Measurements from ENCODE around the gene PRKCH.
"Not testable (repeated sequence)": the region's sequence is repeated elsewhere in the genome, so short reads cannot be mapped to it uniquely, and the experiment has no call there.

PRKCH gene

DNA sequence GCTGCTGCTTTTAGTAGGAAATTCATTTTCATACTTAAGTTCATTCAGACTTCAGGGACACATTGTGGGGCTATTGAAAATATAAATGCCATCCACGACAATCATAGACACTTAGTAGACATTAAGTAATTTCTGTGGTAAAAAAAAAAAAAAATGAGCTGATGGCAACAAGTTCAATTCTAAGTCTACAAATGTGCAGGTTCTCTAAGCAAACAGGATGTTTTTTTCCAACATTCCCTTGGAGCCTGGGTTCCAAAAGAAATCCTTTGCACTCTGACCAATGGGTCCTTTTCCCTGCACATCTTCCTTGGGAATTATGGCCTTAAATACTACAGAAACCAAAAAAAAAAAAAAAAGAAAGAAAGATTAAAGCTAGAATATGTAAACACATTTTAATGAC is 198.4 kb downstream of the PRKCH start:
- no peak for DNase-seq

DNA sequence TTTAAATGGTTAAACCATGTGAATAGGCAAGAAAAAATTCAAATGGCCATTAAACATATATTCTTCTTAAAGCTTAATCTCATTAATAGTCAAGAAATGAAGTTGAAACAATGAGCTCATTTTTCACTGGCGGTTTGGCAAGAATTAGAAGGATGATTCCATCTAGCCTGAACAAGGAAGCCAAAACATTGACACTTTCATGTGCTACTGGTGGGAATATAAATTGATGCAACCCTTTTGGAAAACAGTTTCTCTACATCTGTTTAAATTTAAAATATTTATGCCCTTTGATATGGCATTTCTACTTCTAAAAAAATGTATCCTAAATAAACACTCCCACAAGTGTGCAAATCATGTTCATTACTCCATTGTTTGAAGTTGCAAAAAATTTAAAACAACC is 199.2 kb downstream of the PRKCH start:
- no peak for DNase-seq

DNA sequence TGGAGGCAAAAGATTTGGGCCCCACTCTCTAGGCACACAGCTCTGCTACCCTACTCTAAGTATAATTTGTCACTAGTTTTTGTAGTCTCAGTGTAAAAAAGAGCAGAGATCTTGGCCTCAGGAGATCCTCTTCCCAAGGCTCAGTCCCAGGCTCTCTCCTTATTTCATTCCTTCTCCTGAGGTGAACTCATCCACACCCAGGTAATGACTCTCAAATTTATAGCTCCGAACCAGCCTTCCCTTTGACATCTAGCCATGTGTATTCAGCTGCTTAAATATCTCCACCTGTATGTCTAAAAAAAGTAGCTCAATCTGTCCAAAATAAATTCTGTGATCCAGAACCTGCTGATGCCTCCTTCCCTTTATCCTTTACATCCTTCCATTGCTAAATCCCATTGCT is 200.4 kb downstream of the PRKCH start:
- DNase-seq = no peak

DNA sequence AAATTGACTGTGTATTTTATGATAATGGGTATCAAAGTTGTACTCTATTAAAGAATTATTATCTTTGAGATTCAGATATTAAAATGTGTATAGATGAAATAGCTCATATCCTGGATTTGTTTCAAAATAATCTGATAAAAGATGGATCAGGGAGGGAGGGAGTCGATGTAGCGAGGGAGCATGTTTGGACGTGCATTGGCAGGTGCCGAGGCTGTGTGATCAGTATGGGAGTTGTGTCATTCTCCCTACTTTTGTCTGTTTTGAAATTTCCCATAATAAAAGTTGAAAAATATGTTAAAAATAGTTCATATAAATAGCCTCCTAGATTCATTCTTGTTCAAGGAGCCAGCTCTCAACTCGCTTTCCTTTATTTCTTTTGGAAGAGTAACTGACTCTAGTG is 202.4 kb downstream of the PRKCH start:
- no peak for DNase-seq

DNA sequence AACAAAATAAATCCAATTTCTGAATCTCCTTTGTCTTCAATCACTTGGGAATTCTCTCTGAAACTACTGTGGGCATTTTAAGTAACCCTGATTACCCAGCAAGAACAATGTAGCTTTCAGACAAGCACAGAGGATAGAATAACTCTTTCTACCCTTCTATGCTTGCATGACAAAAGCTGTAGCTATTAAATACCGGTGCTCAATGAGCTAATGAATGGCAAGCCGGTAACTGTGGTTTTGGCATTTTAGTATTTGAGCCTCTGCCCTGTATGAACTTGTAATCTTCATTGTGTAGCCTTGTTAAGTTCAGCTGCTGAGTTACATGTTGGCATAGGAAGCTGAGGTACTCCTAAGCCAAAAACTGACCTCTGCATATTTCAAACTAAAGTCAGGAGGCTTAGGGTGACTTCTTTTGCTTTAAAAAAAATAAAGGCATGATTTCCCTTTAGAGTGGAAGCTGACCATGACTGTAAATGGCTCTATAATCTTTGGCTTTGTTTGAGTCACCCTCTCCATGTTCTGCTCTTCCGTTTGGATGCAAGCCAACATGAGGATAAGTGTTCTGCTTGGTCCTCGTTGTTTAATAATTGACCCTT is 202.9 kb downstream of the PRKCH start:
- DNase-seq = no peak

DNA sequence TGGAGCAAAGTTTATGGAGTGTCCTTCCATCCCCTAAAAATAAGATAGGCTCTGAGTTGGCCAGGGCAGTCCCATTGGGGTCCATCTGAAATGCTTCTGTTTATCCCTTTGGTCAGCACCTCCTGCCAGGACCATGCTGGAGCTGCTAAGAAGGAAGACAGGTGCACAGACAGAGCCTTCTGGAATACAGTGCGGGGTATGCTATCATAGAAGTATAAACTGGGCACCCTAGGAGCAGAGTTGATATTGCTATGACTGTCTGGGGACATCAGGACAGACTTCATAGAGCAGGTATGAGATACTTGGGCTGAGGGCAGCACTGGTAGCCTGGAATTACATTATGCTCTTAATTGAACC is 203.5 kb downstream of the PRKCH start:
- no peak for DNase-seq

DNA sequence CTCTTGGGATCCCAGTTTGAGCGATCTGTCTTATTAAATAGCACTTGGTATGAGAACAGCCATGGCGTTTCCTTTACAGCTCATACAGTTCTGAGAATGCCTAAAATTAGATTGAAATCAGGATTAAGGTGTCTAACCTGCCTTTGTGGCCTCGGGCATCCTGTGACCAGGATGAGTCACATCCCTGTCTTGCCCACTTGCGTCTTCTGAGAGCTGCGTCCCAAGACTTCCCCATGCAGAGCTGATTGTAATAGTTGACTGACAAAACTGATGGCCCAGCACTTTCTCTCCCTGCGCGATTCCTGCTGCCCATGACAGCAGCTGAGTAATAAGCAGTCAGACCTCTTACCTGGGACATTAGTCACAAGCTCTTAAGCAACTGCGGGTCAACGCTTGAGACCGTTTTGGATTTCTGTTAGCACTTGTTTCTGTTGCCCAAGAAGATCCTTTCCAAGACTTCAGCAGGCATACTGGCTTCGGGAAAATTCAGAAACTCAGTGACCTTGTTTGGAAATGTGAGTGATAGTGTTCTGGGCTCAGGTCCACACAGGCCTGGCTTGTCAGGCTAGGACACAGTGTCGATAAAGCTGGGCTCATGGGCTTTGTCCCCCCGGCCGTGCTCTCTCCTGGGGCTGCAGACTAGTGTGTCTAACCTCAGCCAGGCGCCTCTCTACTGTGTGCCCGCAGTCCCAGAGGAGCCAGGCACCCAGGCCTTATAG is 204.1 kb downstream of the PRKCH start:
- DNase-seq = no peak

DNA sequence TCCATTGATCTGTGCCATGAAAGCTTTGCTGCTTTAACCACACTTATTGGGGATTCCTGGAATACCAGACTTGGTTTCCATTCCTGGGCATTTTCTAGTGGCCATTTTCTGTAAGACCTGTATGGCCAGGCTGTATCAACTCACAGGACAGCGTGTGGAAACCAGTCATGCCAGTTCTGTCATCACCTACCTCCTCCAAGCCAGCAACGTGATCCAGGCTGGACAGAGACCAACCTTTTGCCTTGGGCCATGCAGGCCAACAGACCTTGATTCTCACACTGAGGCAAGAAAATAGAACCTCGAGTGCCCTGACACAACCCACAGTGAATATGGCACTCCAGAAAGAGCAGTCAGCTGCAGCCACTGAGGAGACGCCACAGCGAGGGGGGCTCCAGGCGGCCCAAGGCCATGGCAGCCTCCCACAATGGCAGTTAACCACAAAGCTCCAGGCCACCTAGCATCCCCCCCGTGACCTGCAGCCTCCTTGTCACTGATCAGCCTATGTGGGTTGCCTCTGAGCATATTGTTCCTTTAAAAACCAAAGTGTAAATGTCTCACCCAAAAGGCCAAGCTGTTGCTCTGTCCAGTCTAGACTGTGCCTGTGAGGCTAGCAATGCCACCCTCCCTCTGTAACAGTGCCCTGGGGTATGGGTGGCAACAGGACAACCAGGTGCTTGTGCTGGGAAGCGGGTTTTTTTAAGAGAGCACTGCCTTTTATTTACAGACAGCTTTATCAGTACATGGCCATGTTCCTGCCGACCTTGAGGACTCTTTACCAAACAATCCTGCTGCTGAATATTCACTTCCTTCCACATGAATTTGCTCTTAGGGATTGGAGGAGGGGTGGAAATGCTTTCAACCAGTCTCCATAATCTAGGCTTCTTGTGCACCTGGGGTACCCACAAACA is 205.3 kb downstream of the PRKCH start:
- no peak for DNase-seq

DNA sequence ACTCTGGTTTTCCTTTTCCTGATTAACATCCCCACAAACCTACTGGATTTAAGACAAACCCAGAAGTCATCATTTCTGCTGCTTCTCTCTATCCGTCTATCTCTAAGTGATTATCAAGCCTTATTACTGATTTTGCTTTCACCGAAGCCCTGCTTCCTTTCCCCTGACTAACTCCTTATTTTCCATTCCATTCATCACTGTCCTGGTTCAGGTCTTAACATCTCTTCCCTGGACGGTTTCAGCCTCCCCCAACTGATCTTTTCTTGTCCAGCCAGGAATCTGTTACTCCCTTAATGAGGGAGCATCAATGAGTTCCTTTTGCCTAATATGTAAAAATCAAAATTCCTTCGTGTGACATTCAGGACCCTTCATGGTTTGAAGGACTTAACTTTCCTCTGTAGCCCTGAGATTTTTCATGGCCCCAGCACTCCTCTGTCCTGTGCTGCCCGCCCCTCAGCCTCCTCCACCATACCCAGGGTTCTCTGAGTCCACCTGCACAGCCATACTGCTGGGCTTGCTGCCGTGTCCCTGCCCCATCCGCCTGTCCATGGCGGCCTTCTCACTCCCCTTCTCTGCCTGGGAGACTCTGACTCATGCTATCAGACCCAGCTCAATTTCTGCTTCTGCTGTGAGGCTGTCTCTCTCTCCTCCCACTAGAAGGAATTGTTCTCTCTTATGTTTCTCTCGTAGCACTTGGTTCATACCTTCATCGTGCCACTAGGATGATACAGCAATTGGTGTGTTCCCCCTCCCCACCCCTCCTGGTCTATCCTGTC is 206.1 kb downstream of the PRKCH start:
- DNase-seq = no peak

DNA sequence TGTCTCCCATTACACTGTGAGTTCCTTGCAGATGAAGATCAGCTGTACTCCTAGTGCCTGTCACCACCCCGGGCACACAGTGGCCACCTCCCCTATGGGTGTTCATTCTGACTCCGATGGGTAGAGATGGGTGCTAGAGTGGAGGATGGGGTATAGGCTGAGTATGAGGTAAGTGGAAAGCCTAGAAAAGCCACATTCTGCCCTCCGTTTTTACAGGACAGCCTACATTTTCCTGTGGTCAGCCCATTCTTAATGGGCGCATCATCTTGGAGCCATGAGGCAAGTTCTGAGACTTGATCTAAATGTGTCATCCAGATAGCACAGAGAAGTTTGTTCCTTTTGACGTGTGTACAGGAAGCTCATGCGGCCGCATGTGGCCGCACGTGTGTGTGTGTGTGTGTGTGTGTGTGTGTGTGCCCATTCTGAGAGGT is 207.2 kb downstream of the PRKCH start:
- DNase-seq = no peak

DNA sequence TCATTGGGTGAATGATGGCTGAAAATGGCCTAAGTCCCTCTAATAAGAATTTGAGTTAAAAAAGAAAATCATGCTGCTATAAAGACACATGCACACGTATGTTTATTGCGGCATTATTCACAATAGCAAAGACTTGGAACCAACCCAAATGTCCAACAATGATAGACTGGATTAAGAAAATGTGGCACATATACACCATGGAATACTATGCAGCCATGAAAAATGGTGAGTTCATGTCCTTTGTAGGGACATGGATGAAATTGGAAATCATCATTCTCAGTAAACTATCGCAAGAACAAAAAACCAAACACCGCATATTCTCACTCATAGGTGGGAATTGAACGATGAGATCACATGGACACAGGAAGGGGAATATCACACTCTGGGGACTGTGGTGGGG is 208.0 kb downstream of the PRKCH start:
- not testable (repeated sequence) for DNase-seq

DNA sequence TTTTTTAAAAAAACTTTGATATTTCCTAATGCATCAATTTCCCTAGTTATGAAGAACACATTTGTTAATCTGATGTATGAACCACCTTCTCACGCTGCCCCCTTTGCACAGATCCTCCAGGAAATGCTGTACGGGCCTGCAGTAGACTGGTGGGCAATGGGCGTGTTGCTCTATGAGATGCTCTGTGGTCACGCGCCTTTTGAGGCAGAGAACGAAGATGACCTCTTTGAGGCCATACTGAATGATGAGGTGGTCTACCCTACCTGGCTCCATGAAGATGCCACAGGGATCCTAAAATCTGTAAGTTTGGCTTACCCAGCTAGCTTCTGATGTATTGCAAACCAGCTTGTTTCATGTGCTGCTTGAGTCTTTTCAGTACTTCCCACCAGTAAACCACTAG is 208.9 kb downstream of the PRKCH start:
- no peak for DNase-seq

DNA sequence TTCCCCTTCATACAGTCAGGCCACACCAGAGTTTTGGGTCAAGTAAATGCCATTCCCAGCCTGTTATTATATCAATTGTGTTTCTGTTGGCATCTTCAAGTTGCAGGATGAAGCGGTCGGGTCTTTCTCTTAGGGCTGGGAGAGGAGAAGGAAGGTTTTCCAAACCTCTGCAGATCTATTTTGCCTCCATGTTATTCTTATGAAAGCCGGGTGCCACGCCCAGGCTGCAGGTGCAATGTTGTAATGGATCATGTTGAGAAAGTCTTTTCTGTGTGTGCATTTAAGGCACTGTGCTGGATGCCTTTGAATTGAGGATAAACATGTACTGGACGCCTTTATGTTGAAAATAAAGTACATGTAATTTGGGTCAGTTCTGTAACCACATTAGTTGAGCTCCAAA is 209.5 kb downstream of the PRKCH start:
- DNase-seq = no peak

DNA sequence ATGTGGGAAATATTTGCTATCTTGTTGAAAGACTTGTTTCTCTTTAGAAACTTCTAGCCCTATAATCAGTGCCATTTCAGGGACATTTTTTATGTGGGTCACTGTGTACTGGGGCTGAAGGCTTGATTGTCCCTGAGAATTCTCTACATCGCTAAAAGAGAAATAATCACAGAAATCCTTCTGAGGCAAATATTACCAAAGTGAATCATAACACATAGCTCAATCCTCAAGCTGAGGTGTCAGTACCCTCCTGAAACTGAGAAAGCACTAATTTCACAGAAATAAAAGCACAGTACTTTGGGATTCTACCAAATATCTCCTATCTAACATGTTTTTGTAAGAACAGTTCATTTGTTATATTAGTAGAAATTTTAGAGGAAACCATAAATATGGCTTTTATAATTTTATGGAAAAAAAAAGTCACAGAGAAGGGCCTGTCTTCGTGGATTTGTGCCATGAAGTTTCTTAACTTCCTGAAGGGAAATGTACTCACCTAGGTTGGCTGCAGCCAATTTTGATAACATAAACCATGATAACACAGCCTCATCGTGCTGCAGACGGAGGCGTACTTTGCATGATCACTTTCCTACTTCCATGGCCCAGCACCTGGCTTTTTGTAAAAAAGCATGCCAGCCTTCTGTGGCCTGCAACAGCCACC is 210.2 kb downstream of the PRKCH start:
- no peak for DNase-seq

DNA sequence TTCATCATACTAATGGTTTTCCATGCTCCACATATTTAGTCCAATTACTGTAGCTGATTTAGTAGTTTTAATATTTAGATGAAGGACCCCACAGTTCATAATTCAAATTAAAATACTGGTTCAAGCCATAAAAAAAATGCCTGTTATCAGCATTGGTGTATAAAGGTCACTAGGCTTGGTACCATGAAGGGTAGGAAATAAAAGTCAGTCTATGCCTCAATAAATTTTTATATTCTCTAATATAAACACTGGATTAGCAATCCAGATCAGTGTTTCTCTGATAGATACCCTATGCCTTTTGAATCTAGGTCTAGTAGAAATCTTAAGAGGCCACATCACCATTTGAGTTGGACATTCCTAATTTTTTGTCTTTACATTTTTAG is 210.7 kb downstream of the PRKCH start:
- DNase-seq = no peak

DNA sequence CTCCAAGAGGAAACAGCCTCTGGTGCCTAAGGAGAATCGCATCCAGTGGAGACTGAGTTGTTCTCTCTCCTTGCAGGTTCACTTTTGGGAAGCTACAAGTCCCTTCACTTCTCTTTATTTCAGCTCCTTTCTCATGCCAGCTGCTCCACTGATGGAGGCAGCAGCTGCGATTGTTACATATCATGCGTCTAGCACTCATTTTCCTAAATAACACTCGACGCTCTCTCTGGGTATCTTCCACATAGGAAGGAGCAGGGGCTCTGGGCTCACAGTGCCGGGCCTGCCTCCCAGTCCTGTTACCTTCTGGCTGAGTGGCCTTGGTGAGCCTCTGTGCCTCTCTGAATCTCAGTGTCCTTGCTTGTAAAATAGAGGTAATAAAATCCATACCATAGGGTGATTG is 211.4 kb downstream of the PRKCH start:
- DNase-seq = no peak

DNA sequence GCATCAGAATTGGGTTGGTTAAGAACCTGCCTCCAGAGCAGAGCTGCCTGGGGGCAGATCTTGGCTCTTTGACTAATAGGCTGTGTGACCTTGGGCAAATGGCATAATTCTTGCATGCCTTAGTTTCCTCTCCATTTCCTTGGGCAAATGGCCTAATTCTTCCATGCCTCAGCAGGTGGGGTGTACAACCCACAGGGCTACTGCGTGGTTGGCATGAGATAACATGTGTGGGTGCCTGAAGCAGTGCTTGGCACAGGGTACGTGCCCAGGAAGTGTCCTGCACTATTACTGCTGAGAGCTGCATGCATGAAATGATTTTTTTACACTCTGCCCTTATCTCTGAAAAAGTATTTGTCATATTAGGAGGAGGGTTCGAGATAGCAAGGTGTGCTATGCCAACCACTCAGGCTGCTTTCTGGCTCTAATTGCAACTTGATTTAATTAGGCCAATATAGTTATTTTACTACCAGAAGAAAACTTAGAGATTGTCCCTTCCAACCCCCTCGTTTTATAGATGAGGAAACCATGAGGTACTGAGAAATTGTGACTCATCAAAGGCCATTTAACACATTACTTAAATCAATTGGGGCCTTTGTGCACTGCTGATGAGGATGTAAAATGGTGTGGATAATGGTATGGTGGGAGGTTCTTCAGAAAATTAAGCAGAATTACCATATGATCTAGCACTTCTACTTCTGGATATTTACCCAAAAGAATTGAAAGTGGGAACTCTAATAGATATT is 212.3 kb downstream of the PRKCH start:
- no peak for DNase-seq

DNA sequence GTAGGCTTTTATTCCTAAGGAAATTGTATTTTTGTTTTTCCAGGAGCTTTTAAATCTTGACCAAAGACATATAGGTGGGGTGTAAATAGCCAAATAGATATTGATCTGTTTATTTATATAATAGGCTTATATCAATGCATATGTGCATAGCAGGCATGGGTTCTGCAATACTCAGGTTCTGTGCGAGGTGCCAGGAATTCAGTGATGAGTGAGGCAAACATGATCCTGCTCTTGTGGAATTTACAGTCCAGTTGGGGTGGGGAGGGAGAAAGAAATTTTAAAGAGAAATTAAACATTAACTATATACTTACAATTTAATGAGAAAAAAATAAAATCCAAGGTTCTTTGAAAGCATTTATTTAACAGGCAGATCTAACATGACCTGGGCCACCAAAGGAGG is 213.7 kb downstream of the PRKCH start:
- DNase-seq = no peak

DNA sequence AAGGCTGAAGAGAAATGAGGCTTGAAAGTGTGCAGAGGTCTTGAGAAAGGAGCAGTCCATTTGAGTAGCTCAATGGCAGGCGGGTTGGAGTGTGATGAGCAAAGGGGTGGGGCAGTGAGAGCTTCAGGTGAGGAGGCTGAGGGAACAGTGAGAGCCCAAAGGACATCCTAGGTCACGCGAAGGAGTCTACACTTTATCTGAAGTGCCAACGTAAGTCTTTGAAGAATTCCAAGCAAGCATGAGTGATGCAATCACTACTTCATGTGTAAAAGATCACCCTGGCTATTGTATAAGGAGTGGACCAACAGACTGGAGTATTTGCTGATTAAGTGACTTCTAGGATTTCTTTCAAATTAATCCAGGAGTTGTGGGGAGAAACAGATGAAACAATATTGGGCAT is 214.1 kb downstream of the PRKCH start:
- no peak for DNase-seq

DNA sequence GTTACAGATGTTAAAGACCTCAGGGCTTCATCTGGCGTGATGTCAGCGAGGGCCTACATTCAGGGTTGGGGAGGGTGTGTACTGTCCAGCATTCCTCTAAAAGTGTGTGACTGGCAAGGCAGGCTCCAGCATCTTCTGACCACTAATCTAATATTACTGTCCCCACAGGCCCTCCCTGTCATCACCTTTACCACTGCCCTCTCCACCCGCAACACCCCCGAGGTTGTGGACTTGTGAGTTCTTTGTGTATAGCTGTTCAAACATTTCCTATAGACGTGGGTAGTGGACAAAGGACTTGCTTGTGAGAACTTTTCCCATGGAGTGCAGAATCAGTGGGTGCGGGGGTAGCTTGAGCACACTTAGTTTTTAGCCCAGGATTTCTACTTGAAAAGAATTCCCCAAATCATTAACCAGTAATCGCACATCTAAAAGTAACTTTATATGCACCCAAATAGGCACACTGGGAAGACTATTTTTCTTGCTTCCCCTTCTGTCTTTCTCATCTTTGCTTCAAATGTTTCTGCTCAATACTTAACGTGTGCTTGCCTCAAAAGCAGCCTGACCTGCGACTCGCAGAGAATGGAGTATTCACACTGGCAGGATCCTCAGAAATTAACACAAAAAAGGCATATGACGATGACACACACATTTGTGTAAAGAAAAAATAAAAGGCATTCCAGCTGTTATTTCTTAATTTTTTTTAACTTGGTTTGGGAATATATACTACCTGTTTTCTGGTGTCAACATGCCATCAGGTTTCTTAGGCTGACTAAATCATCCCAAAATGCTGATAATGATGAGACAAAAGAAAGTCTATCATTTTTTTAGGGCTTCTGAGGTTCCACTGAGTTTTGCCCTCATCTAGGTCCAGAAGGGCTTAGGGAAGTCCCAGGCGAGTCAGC is 215.5 kb downstream of the PRKCH start:
- DNase-seq = no peak
